ENCODE results near the gene ARID5B.

DNA sequence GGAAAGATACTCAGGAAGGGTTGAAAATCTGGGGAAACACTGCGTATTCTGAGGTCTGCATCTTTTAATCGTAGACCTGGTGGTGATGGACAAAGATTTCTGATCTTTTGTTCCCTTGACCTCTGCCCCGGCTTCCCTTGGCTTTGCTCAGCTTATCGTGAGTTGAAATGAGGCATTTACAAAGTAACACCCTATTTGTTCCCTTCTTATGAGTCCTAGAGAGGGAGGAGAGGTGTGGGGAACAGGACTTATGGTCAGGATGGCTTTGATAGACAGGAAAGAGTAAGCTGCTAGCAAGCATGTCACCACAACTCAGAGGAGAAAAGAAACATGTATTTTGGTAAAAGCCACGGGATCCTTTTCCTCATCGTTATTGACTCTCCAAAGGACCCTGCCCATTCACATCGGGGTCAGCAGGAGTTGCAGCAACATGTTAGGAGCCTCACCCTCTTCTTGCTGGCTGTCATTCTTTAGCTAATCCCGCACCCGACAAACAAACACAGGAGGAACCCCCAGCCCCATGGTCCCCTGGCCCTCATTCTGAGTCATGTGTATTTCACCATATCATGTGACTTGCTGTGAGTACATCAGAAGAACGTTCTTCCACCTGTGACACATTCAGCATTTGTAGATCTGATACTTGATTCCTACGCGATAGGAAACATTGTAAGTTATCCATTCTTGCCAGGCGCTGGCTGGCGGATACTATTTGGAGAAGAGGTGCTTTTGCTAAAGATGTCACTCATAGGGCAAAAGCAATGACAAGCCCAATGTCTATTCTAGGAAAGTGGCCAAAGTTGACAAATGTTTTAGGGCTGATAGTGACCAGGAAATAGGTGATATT is 197.0 kb downstream of the ARID5B start:
- TF ChIP-seq CTCF (IDR thresholded peaks at IDR 0.05; ENCODE audit: poor library complexity, severe bottlenecking) (no peak), POLR2AphosphoS5 (IDR thresholded peaks at IDR 0.05) (no peak), EZH2 (IDR thresholded peaks at IDR 0.05; ENCODE audit: borderline replicate concordance, insufficient read depth, low read length, poor library complexity, severe bottlenecking) (no peak), EP300 (conservative IDR thresholded peaks at IDR 0.05; ENCODE audit: poor library complexity, severe bottlenecking) (no peak)

Data from neural cell (in vitro differentiated cells).